H9 (cell line): ENCODE results near the gene SPRY2. TPM values are rescaled to one million over a fixed set of nuclear protein-coding genes. Genes with fewer than 3 reads are reported as not detected.

Experiments
- DNase-seq: peaks from one replicate; pipeline ENCODE4 v3.0.0-alpha.2; 2017
- H2AFZ ChIP-seq: one replicate; pipeline ENCODE4 v1.6.1; 2013; ENCODE audit warnings: mild to moderate bottlenecking, low read length, control low read depth, moderate library complexity
- H2AK5ac ChIP-seq: 2 replicates; pipeline ENCODE4 v1.6.1; 2013; ENCODE audit warnings: low read length, control low read depth, mixed read lengths; ENCODE audit not compliant: insufficient read length
- H2BK120ac ChIP-seq: one replicate; pipeline ENCODE4 v1.6.1; 2013; ENCODE audit warnings: low read depth, mild to moderate bottlenecking, low read length, control low read depth, inconsistent platforms; ENCODE audit not compliant: poor library complexity, severe bottlenecking
- H2BK12ac ChIP-seq: 2 replicates; pipeline ENCODE4 v1.6.1; 2013; ENCODE audit warnings: low read length, control low read depth, mixed read lengths, low read depth; ENCODE audit not compliant: insufficient read length
- H2BK15ac ChIP-seq: 2 replicates; pipeline ENCODE4 v1.6.1; 2013; ENCODE audit warnings: low read depth, low read length, control low read depth
- H2BK20ac ChIP-seq: one replicate; pipeline ENCODE4 v1.6.1; 2013; ENCODE audit warnings: low read depth, mild to moderate bottlenecking, low read length, control low read depth, inconsistent platforms; ENCODE audit not compliant: poor library complexity, severe bottlenecking
- H2BK5ac ChIP-seq: 2 replicates; pipeline ENCODE4 v1.6.1; 2013; ENCODE audit warnings: low read length, control low read depth, mixed read lengths; ENCODE audit not compliant: insufficient read length
- H3K14ac ChIP-seq: 2 replicates; pipeline ENCODE4 v1.6.1; 2013; ENCODE audit warnings: low read length, control low read depth; ENCODE audit not compliant: insufficient read depth
- H3K18ac ChIP-seq: 2 replicates; pipeline ENCODE4 v1.6.1; 2013; ENCODE audit warnings: low read depth, mild to moderate bottlenecking, mixed read lengths, low read length, control low read depth; ENCODE audit not compliant: insufficient read length
- H3K23ac ChIP-seq: 2 replicates; pipeline ENCODE4 v1.6.1; 2013; ENCODE audit warnings: low read length, control low read depth, mixed read lengths, low read depth; ENCODE audit not compliant: insufficient read length
- H3K23me2 ChIP-seq: 2 replicates; pipeline ENCODE4 v1.6.1; 2013; ENCODE audit warnings: low read depth, mild to moderate bottlenecking, mixed read lengths, low read length, control low read depth; ENCODE audit not compliant: insufficient read length, poor library complexity, severe bottlenecking
- H3K27ac ChIP-seq: 2 replicates; pipeline ENCODE4 v1.5.1; 2013; ENCODE audit warnings: low read length, control low read depth, mixed read lengths, low read depth; ENCODE audit not compliant: insufficient read length
- H3K27me3 ChIP-seq: 2 replicates; pipeline ENCODE4 v1.6.1; 2013; ENCODE audit warnings: low read length, control low read depth, inconsistent platforms; ENCODE audit not compliant: insufficient read depth
- H3K4ac ChIP-seq: 2 replicates; pipeline ENCODE4 v1.6.1; 2013; ENCODE audit warnings: low read depth, mild to moderate bottlenecking, control low read depth, inconsistent platforms, low read length, moderate library complexity
- H3K4me1 ChIP-seq: 2 replicates; pipeline ENCODE4 v1.6.1; 2013; ENCODE audit warnings: low read length, control low read depth, inconsistent platforms; ENCODE audit not compliant: insufficient read depth
- H3K4me2 ChIP-seq: 2 replicates; pipeline ENCODE4 v1.6.1; 2013; ENCODE audit warnings: low read length, control low read depth, mixed read lengths; ENCODE audit not compliant: insufficient read length, insufficient read depth
- H3K56ac ChIP-seq: 2 replicates; pipeline ENCODE4 v1.6.1; 2013; ENCODE audit warnings: low read depth, mild to moderate bottlenecking, mixed read lengths, low read length, control low read depth; ENCODE audit not compliant: insufficient read length
- H3K79me1 ChIP-seq: 2 replicates; pipeline ENCODE4 v1.6.1; 2013; ENCODE audit warnings: low read depth, mild to moderate bottlenecking, moderate library complexity, low read length, control low read depth, inconsistent platforms; ENCODE audit not compliant: insufficient read depth, poor library complexity, severe bottlenecking
- H3K79me2 ChIP-seq: 2 replicates; pipeline ENCODE4 v1.6.1; 2013; ENCODE audit warnings: low read length, control low read depth, inconsistent platforms; ENCODE audit not compliant: insufficient read depth
- H3K9ac ChIP-seq: 2 replicates; pipeline ENCODE4 v1.6.1; 2013; ENCODE audit warnings: low read length, control low read depth, mixed read lengths; ENCODE audit not compliant: insufficient read length; ENCODE audit errors: extremely low read depth
- H3K9me3 ChIP-seq: one replicate; pipeline ENCODE4 v1.6.1; 2013; ENCODE audit warnings: low read depth, low read length, inconsistent platforms; ENCODE audit not compliant: control insufficient read depth
- H3T11ph ChIP-seq: one replicate; pipeline ENCODE4 v1.6.1; 2013; ENCODE audit warnings: mild to moderate bottlenecking, low read length, control low read depth, inconsistent platforms
- H4K20me1 ChIP-seq: one replicate; pipeline ENCODE4 v1.6.1; 2013; ENCODE audit not compliant: control insufficient read depth, insufficient read length, insufficient read depth
- H4K5ac ChIP-seq: 2 replicates; pipeline ENCODE4 v1.6.1; 2013; ENCODE audit warnings: low read depth, mild to moderate bottlenecking, mixed read lengths, low read length, control low read depth; ENCODE audit not compliant: insufficient read length
- H4K8ac ChIP-seq: replicated peaks from 2 replicates; pipeline ENCODE4 v1.6.1; 2013; ENCODE audit warnings: low read length, control low read depth, mixed read lengths, low read depth; ENCODE audit not compliant: insufficient read length
- H4K91ac ChIP-seq: 2 replicates; pipeline ENCODE4 v1.6.1; 2013; ENCODE audit warnings: low read depth, mild to moderate bottlenecking, moderate library complexity, mixed read lengths, low read length, control low read depth; ENCODE audit not compliant: insufficient read length
- H3K27ac Mint-ChIP-seq, 3 experiments: 2 replicates in 2 of 3; 3 replicates in 1 of 3; pipeline ENCODE4 v1.8.0; 2020 to 2021; ENCODE audit warnings: mixed read lengths in 3 of 3, mild to moderate bottlenecking in 1 of 3, moderate library complexity in 1 of 3
- H3K27me3 Mint-ChIP-seq: 2 replicates; pipeline ENCODE4 v1.8.0; 2021; ENCODE audit warnings: low read depth, mild to moderate bottlenecking, moderate library complexity, mixed read lengths
- H3K36me3 Mint-ChIP-seq, 3 experiments: 2 replicates in 2 of 3; 3 replicates in 1 of 3; pipeline ENCODE4 v1.8.0; 2020 to 2021; ENCODE audit warnings: low read depth in 3 of 3, mixed read lengths in 3 of 3; ENCODE audit not compliant: insufficient read depth in 1 of 3
- H3K4me1 Mint-ChIP-seq, 2 experiments: 2 replicates each; pipeline ENCODE4 v1.8.0; 2020; ENCODE audit warnings: mixed read lengths in 2 of 2
- H3K4me3 Mint-ChIP-seq, 2 experiments: 2 replicates in 1 of 2; 3 replicates in 1 of 2; pipeline ENCODE4 v1.8.0; 2020 to 2021; ENCODE audit warnings: mild to moderate bottlenecking in 2 of 2, mixed read lengths in 2 of 2, moderate library complexity in 1 of 2
- H3K9me3 Mint-ChIP-seq, 2 experiments: 2 replicates in 1 of 2; 3 replicates in 1 of 2; pipeline ENCODE4 v1.8.0; 2020; ENCODE audit warnings: mild to moderate bottlenecking in 2 of 2, mixed read lengths in 2 of 2, moderate library complexity in 1 of 2
- WGBS: extraction: QIAGEN DNeasy Blood & Tissue Kit; methylation state at CpG from one replicate; pipeline ENCODE4 v1.1.7; 2013; ENCODE audit warnings: missing lambda C conversion rate, low lambda C conversion rate, mixed read lengths; ENCODE audit not compliant: insufficient read length; ENCODE audit errors: extremely low coverage; 5-methylcytosine and 5-hydroxymethylcytosine counted together
- total RNA-seq: library from RNA; stranded (reverse); gene quantifications from 2 replicates; pipeline ENCODE4 v1.2.1, GENCODE V29; 2021
- TF ChIP-seq, protein P1 (sequence below): fragments of 200-600 bp; sonication (generic); conservative IDR thresholded peaks from 3 replicates; pipeline ENCODE4 v1.8.0; 2021; ENCODE audit warnings: antibody characterized with exemption, mild to moderate bottlenecking

The SPRY2 gene
- total RNA-seq, 1 experiment from 2014 or later: 56.4 TPM

DNA sequence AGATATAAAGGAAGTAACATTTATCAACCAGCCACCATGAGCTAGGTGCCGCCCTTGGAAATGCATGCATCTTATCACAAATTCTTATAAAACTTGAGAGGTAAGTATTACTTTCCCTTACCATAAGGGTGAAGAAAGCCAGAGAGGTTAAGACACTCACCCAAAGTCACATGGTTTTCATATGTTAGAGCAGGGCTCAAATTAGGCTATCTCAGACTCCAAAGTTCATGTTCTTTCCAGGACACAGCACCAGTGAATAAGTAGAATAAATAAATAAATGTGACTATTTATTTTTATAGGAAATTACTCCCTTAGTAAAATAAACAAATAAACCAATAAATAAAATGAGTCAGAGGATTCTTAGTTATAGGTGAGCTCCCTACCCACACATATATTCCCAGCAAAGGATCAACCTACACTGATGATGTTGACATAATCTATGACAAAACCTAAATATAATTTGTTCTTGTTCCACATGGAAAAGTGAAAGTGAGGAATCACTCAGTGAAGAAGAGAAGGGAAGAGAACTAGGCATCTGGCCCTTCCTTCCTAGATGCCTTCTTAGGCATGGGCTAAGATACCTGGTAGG, 27.2 kb downstream of the SPRY2 start:
- Histone ChIP-seq H4K5ac (no peak overlapping the region), H3K79me1 (no peaks in the 10 kb centered on the region), H3K14ac (no peak overlapping the region), H3K4me2 (no peak overlapping the region), H3K23ac (no peak overlapping the region), H3K23me2 (no peaks in the 10 kb centered on the region), H2BK5ac (no peak overlapping the region), H2BK12ac (no peak overlapping the region), H2BK15ac (no peak overlapping the region), H3K9me3 (no peaks in the 10 kb centered on the region), H3K4ac (no peak overlapping the region), H3K27me3 (no peaks in the 10 kb centered on the region), H2BK20ac (no peak overlapping the region), H3K4me1 (no peaks in the 10 kb centered on the region), H2AFZ (no peak overlapping the region), H3K18ac (no peak overlapping the region), H2AK5ac (no peak overlapping the region), H4K20me1 (no peaks in the 10 kb centered on the region), H3K56ac (no peak overlapping the region), H3K9ac (no peak overlapping the region), H3K79me2 (no peaks in the 10 kb centered on the region), H3T11ph (no peak overlapping the region), H4K91ac (no peak overlapping the region), H2BK120ac (no peak overlapping the region), H4K8ac (no peak overlapping the region), H3K27ac (no peak overlapping the region)
- no peaks in the 10 kb centered on the region for H3K36me3 Mint-ChIP-seq
- no peak overlapping the region for H3K27ac Mint-ChIP-seq
- TF ChIP-seq, protein P1, sequence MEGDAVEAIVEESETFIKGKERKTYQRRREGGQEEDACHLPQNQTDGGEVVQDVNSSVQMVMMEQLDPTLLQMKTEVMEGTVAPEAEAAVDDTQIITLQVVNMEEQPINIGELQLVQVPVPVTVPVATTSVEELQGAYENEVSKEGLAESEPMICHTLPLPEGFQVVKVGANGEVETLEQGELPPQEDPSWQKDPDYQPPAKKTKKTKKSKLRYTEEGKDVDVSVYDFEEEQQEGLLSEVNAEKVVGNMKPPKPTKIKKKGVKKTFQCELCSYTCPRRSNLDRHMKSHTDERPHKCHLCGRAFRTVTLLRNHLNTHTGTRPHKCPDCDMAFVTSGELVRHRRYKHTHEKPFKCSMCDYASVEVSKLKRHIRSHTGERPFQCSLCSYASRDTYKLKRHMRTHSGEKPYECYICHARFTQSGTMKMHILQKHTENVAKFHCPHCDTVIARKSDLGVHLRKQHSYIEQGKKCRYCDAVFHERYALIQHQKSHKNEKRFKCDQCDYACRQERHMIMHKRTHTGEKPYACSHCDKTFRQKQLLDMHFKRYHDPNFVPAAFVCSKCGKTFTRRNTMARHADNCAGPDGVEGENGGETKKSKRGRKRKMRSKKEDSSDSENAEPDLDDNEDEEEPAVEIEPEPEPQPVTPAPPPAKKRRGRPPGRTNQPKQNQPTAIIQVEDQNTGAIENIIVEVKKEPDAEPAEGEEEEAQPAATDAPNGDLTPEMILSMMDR: no peak
- DNase-seq: no peak
- no peak overlapping the region for H3K4me3 Mint-ChIP-seq
- no peaks in the 10 kb centered on the region for H3K4me1 Mint-ChIP-seq
- no peaks in the 10 kb centered on the region for H3K9me3 Mint-ChIP-seq
- no peaks in the 10 kb centered on the region for H3K27me3 Mint-ChIP-seq
- WGBS: no CpG with 5 or more reads among the region's 1 CpG
